HEK293 (cell line): ENCODE measurements around the gene TCEAL4.

Source experiments
- CTCF ChIA-PET: fragments of 350-600 bp; formaldehyde crosslinking; extraction: SDS; loops from one replicate; lab custom pipeline; 2021; ENCODE audit warnings: antibody characterized with exemption; lab: Yijun Ruan, JAX
- POLR2A ChIA-PET: fragments of 300-600 bp; formaldehyde crosslinking; extraction: SDS; loops from one replicate; lab custom pipeline; 2020; ENCODE audit warnings: antibody characterized with exemption, inconsistent platforms; lab: Yijun Ruan, JAX
- H3K27ac ChIP-seq: fragments of 200-500 bp; sonication (Bioruptor generic); 2 replicates; pipeline ENCODE4 v1.5.1; 2014; ENCODE audit warnings: low read depth, low read length, control low read depth, inconsistent platforms; ENCODE audit errors: extremely low read depth
- H3K36me3 ChIP-seq, 2 experiments: fragments of 200-500 bp in 1 of 2; sonication (Bioruptor generic) in 1 of 2; 1 replicate in 1 of 2; 2 replicates in 1 of 2; pipeline ENCODE4 v1.5.1; 2014 to 2017; ENCODE audit warnings: inconsistent platforms in 2 of 2, low read length in 2 of 2; ENCODE audit not compliant: control insufficient read depth in 2 of 2, insufficient read depth in 1 of 2
- H3K4me1 ChIP-seq: fragments of 200-500 bp; sonication (Bioruptor generic); 2 replicates; pipeline ENCODE4 v1.5.1; 2014; ENCODE audit warnings: mild to moderate bottlenecking, low read length, inconsistent platforms; ENCODE audit not compliant: control insufficient read depth, insufficient read depth
- H3K4me3 ChIP-seq: 2 replicates; pipeline ENCODE4 v1.5.1; 2011; ENCODE audit warnings: low read depth, mild to moderate bottlenecking, control low read depth, low read length, moderate library complexity
- H3K9me3 ChIP-seq: fragments of 200-500 bp; sonication (Bioruptor generic); 2 replicates; pipeline ENCODE4 v1.5.1; 2014; ENCODE audit warnings: low read depth, low read length, inconsistent platforms; ENCODE audit not compliant: control insufficient read depth, insufficient read depth
- BCL11A ChIP-seq: fragments of 450-650 bp; formaldehyde crosslinking; IDR thresholded peaks from 2 replicates; pipeline ENCODE4 v1.5.1; 2016; ENCODE audit warnings: low read depth, missing biosample characterization, missing genetic modification characterization
- GLI4 ChIP-seq: fragments of 450-650 bp; formaldehyde crosslinking; IDR thresholded peaks from 2 replicates; pipeline ENCODE4 v1.5.1; 2016; ENCODE audit warnings: missing biosample characterization, missing genetic modification characterization
- HOXA7 ChIP-seq: sonication (generic); formaldehyde crosslinking; IDR thresholded peaks from 2 replicates; pipeline ENCODE4 v1.8.1; 2022; ENCODE audit warnings: missing genetic modification reagents, borderline replicate concordance
- REST ChIP-seq: fragments of 450-650 bp; formaldehyde crosslinking; IDR thresholded peaks from 2 replicates; pipeline ENCODE4 v1.5.1; 2016; ENCODE audit warnings: missing biosample characterization, missing genetic modification characterization
- SP2 ChIP-seq: fragments of 450-650 bp; formaldehyde crosslinking; IDR thresholded peaks from 2 replicates; pipeline ENCODE4 v1.5.1; 2016; ENCODE audit warnings: missing biosample characterization, missing genetic modification characterization
- ZBTB1 ChIP-seq: fragments of 450-650 bp; formaldehyde crosslinking; IDR thresholded peaks from 2 replicates; pipeline ENCODE4 v1.5.1; 2016; ENCODE audit warnings: missing biosample characterization, missing genetic modification characterization
- ZNF2 ChIP-seq: fragments of 450-650 bp; formaldehyde crosslinking; IDR thresholded peaks from 2 replicates; pipeline ENCODE4 v1.5.1; 2016; ENCODE audit warnings: missing biosample characterization, missing genetic modification characterization
- ZNF202 ChIP-seq: fragments of 450-650 bp; formaldehyde crosslinking; IDR thresholded peaks from 2 replicates; pipeline ENCODE4 v1.5.1; 2016; ENCODE audit warnings: missing biosample characterization, missing genetic modification characterization, borderline replicate concordance
- ZNF362 ChIP-seq: fragments of 450-650 bp; formaldehyde crosslinking; IDR thresholded peaks from 2 replicates; pipeline ENCODE4 v1.5.1; 2016; ENCODE audit warnings: missing biosample characterization, missing genetic modification characterization
- ZNF391 ChIP-seq: fragments of 450-650 bp; formaldehyde crosslinking; IDR thresholded peaks from 2 replicates; pipeline ENCODE4 v1.5.1; 2016; ENCODE audit warnings: low read depth, missing biosample characterization, missing genetic modification characterization, borderline replicate concordance
- ZNF394 ChIP-seq: fragments of 450-650 bp; formaldehyde crosslinking; IDR thresholded peaks from 2 replicates; pipeline ENCODE4 v1.5.1; 2016; ENCODE audit warnings: missing biosample characterization, missing genetic modification characterization, mild to moderate bottlenecking, moderate library complexity, borderline replicate concordance
- ZNF398 ChIP-seq: fragments of 450-650 bp; formaldehyde crosslinking; IDR thresholded peaks from 2 replicates; pipeline ENCODE4 v1.5.1; 2017; ENCODE audit warnings: missing biosample characterization, missing genetic modification characterization
- ZNF416 ChIP-seq: fragments of 450-650 bp; formaldehyde crosslinking; IDR thresholded peaks from 2 replicates; pipeline ENCODE4 v1.5.1; 2016; ENCODE audit warnings: missing biosample characterization, missing genetic modification characterization
- ZNF555 ChIP-seq: fragments of 450-650 bp; formaldehyde crosslinking; conservative IDR thresholded peaks from 2 replicates; pipeline ENCODE4 v1.5.1; 2017; ENCODE audit warnings: missing biosample characterization, mild to moderate bottlenecking, missing genetic modification characterization, inconsistent platforms
- ZNF596 ChIP-seq: fragments of 450-650 bp; IDR thresholded peaks from 2 replicates; pipeline ENCODE4 v1.5.0; 2018; ENCODE audit warnings: missing biosample characterization, mild to moderate bottlenecking, missing genetic modification characterization, moderate library complexity
- ZNF600 ChIP-seq: fragments of 450-650 bp; formaldehyde crosslinking; IDR thresholded peaks from 2 replicates; pipeline ENCODE4 v1.5.1; 2016; ENCODE audit warnings: missing biosample characterization, missing genetic modification characterization
- ZNF623 ChIP-seq: fragments of 450-650 bp; formaldehyde crosslinking; IDR thresholded peaks from 2 replicates; pipeline ENCODE4 v1.5.1; 2016; ENCODE audit warnings: missing biosample characterization, missing genetic modification characterization
- ZNF624 ChIP-seq: fragments of 450-650 bp; formaldehyde crosslinking; IDR thresholded peaks from 2 replicates; pipeline ENCODE4 v1.5.1; 2017; ENCODE audit warnings: missing biosample characterization, missing genetic modification characterization
- ZNF654 ChIP-seq: fragments of 450-650 bp; formaldehyde crosslinking; IDR thresholded peaks from 2 replicates; pipeline ENCODE4 v1.5.1; 2016; ENCODE audit warnings: low read depth, missing biosample characterization, missing genetic modification characterization
- ZNF660 ChIP-seq: fragments of 450-650 bp; IDR thresholded peaks from 2 replicates; pipeline ENCODE4 v1.5.1; 2018; ENCODE audit warnings: missing biosample characterization, mild to moderate bottlenecking, missing genetic modification characterization
- ZNF747 ChIP-seq: fragments of 450-650 bp; formaldehyde crosslinking; IDR thresholded peaks from 2 replicates; pipeline ENCODE4 v1.5.1; 2016; ENCODE audit warnings: missing biosample characterization, missing genetic modification characterization
- TF ChIP-seq, protein P1 (sequence below): fragments of 450-650 bp; formaldehyde crosslinking; IDR thresholded peaks from 2 replicates; pipeline ENCODE4; 2016; ENCODE audit warnings: missing biosample characterization, missing genetic modification characterization

TCEAL4 gene

GRCh38 chrX:103571121-103571520, 14.2 kb upstream of the TCEAL4 start:
- TF ChIP-seq ZNF623, result no peak
- TF ChIP-seq ZNF596, result no peak
- POLR2A ChIA-PET, result no interaction called here
- no peaks in the 10 kb centered on the region for H3K36me3 ChIP-seq
- H3K4me1 ChIP-seq, result no peaks in the 10 kb centered on the region
- H3K4me3 ChIP-seq, result no peak overlapping the region
- CTCF ChIA-PET, result no interaction called here
- H3K9me3 ChIP-seq, result no peaks in the 10 kb centered on the region
- no peak overlapping the region for H3K27ac ChIP-seq

GRCh38 chrX:103571726-103572125, 13.6 kb upstream of the TCEAL4 start:
- Histone ChIP-seq H3K27ac (no peak overlapping the region), H3K36me3 (no peaks in the 10 kb centered on the region), H3K9me3 (no peaks in the 10 kb centered on the region), H3K4me1 (no peaks in the 10 kb centered on the region), H3K4me3 (no peak overlapping the region)
- POLR2A ChIA-PET, result no interaction called here
- TF ChIP-seq ZNF2 (no peak), ZNF202 (tag by site-specific recombination) (no peak), ZNF398 (tag by site-specific recombination) (no peak), HOXA7 (CRISPR knock-in tag) (no peak)
- CTCF ChIA-PET, result no interaction called here

DNA sequence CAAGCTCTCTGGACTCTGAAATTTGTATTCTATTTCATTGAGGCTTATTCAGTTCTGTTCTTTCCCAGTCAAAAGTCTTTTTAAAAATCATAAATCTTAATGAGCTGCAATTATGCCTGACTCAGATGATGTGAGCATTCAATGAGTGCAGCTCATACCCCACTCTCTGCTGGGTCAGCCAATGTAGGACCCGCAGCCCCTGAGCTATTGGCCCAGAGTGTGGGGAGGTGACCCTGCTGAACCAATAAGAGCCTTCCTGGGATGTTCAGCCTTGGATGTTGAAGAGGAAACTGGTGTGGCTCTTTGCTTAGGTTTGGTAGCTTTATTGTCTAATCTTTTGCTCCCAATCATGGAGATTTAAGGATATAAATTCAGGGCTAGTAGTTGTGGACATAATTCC, 12.1 kb upstream of the TCEAL4 start:
- ChIA-PET POLR2A (no interaction called here), CTCF (interaction anchor here (0.6 kb wide), 1 partner anchor 9 kb away, joined by 3 read pairs; no protein-coding TSS in a partner anchor)
- Histone ChIP-seq H3K4me3 (no peak overlapping the region), H3K9me3 (no peaks in the 10 kb centered on the region), H3K27ac (no peak overlapping the region), H3K36me3 (no peaks in the 10 kb centered on the region; a peak in 1 of 3 replicates), H3K4me1 (no peaks in the 10 kb centered on the region)
- TF ChIP-seq ZNF416 (tag by site-specific recombination) (no peak), SP2 (tag by site-specific recombination) (peak; percentile 42; the same call in 1 of the 2 replicates)

GRCh38 chrX:103584596-103584995, 719 bp upstream of the TCEAL4 start:
- Histone ChIP-seq H3K4me1 (no peaks in the 10 kb centered on the region), H3K36me3 (peaks cover 0 to 26% of the 10 kb centered on the region in 2 experiments; a peak in 1 of 3 replicates), H3K27ac (no peak overlapping the region), H3K4me3 (no peak overlapping the region)
- CTCF ChIA-PET, result interaction anchor here (1.3 kb wide), 1 partner anchor 46 kb away, joined by 3 read pairs; no protein-coding TSS in a partner anchor
- TF ChIP-seq ZNF747 (tag by site-specific recombination) (no peak), ZNF362 (tag by site-specific recombination) (no peak), ZNF600 (tag by site-specific recombination) (no peak), ZNF391 (no peak), ZNF654 (no peak), BCL11A (tag by site-specific recombination) (no peak), ZBTB1 (tag by site-specific recombination) (no peak), ZNF624 (tag by site-specific recombination) (no peak), ZNF660 (tag by site-specific recombination) (no peak), GLI4 (tag by site-specific recombination) (no peak), ZNF394 (tag by site-specific recombination) (no peak), REST (no peak), ZNF555 (no peak)
- TF ChIP-seq, protein P1, sequence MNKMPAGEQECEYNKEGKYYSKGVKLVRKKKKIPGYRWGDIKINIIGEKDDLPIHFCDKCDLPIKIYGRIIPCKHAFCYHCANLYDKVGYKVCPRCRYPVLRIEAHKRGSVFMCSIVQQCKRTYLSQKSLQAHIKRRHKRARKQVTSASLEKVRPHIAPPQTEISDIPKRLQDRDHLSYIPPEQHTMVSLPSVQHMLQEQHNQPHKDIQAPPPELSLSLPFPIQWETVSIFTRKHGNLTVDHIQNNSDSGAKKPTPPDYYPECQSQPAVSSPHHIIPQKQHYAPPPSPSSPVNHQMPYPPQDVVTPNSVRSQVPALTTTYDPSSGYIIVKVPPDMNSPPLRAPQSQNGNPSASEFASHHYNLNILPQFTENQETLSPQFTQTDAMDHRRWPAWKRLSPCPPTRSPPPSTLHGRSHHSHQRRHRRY, result no peak
- TF ChIP-seq, all 188 proteins: peak for 0
- H3K9me3 ChIP-seq, result no peaks in the 10 kb centered on the region
- POLR2A ChIA-PET, result interaction anchor here (1.4 kb wide), 1 partner anchor 45 kb away, joined by 18 read pairs; no protein-coding TSS in a partner anchor
